Neutrophil (primary cell): ENCODE measurements around the gene IZUMO3.

Experiments
- H3K27ac ChIP-seq: fragments of 200-600 bp; sonication (generic); 2 replicates; pipeline ENCODE4 v1.5.1; 2016; ENCODE audit warnings: mild to moderate bottlenecking, moderate library complexity
- H3K27me3 ChIP-seq: fragments of 200-600 bp; sonication (generic); 2 replicates; pipeline ENCODE4 v1.6.0; 2016; ENCODE audit warnings: mild to moderate bottlenecking
- H3K36me3 ChIP-seq: fragments of 200-600 bp; sonication (generic); 2 replicates; pipeline ENCODE4 v1.5.1; 2017
- H3K4me1 ChIP-seq, 2 experiments: fragments of 200-600 bp in 1 of 2; sonication (generic) in 1 of 2; 1 replicate in 1 of 2; 2 replicates in 1 of 2; pipeline versions ENCODE4 v1.5.1 to v1.6.1; 2013 to 2016; ENCODE audit warnings: low read depth in 1 of 2, low read length in 1 of 2, mild to moderate bottlenecking in 1 of 2, moderate library complexity in 1 of 2; ENCODE audit not compliant: control insufficient read depth in 1 of 2, insufficient read depth in 1 of 2
- H3K4me3 ChIP-seq, 2 experiments: fragments of 200-600 bp in 1 of 2; sonication (generic) in 1 of 2; 1 replicate in 1 of 2; 2 replicates in 1 of 2; pipeline ENCODE4 v1.5.1; 2013 to 2016; ENCODE audit warnings: low read depth in 1 of 2, low read length in 1 of 2, mild to moderate bottlenecking in 1 of 2, moderate library complexity in 1 of 2
- H3K9me3 ChIP-seq: fragments of 200-600 bp; sonication (generic); 2 replicates; pipeline ENCODE4 v1.5.1; 2016
- CTCF ChIP-seq: fragments of 200-600 bp; sonication (generic); IDR thresholded peaks from 2 replicates; pipeline ENCODE4 v1.5.1; 2016; ENCODE audit warnings: antibody characterized with exemption

The IZUMO3 gene

DNA sequence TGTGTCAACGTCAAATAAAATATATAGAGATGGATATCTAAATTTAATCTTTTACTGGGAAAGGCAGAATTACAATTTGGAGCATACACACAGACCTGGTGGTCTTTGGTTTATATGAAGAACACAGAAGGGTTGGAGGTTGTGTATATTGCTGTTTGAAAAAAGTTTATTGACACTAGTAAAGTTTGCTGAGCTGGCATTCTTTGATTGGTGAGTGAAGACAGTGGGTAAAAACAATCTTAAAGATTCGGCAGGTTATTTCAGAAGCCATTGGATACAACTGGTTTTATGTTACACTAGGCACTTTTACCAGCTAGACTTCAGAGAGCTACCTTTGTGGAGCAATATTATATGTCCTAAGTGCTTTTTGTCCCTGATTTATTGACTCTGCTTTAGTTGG, 27.2 kb downstream of the IZUMO3 start:
- Histone ChIP-seq H3K9me3 (no peaks in the 10 kb centered on the region), H3K27me3 (no peaks in the 10 kb centered on the region), H3K36me3 (no peaks in the 10 kb centered on the region), H3K4me1 (no peaks in the 10 kb centered on the region), H3K4me3 (no peak overlapping the region), H3K27ac (no peak overlapping the region)
- no peak for TF ChIP-seq CTCF

DNA sequence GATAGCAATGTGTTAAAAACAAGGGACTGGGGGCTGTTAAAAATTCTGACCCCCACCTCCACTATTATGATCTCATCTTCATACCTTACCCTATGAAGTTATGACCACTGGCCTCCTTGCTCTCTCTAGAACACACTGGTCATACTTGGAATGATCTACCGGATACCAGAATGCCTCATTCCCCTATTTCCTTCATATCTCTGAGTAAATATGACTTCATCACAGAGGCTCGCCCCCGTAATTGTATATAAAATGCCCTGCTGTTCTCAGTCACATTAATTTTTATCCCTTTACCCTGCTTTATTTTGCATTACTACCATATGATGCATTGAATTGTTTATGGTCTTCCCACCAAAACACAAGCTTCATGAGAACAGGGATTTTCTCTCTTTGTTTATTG, 29.2 kb downstream of the IZUMO3 start:
- H3K4me3 ChIP-seq = no peak overlapping the region
- no peaks in the 10 kb centered on the region for H3K9me3 ChIP-seq
- no peaks in the 10 kb centered on the region for H3K36me3 ChIP-seq
- H3K27ac ChIP-seq = no peak overlapping the region
- H3K4me1 ChIP-seq = no peaks in the 10 kb centered on the region
- TF ChIP-seq CTCF = no peak
- no peaks in the 10 kb centered on the region for H3K27me3 ChIP-seq

DNA sequence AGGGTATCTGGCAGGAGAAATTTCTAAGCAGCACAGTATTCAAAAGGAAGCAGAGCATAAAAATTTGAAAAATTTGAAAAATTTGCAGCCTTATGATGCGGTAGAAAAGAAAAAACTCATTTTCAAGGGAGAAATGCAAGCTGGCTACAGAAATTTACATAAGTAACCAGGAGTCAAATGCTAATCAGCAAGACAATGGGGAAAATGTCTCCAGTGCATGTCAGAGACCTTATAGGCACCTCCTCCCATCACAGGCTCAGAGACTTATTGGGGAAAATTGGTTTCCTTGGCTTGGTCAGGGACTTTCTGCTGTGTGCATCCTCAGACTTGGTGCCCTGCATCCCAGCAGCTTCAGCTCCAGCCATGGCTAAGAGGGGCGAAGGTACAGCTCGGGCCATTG, 35.8 kb downstream of the IZUMO3 start:
- Histone ChIP-seq H3K4me1 (no peaks in the 10 kb centered on the region), H3K27me3 (no peaks in the 10 kb centered on the region)

DNA sequence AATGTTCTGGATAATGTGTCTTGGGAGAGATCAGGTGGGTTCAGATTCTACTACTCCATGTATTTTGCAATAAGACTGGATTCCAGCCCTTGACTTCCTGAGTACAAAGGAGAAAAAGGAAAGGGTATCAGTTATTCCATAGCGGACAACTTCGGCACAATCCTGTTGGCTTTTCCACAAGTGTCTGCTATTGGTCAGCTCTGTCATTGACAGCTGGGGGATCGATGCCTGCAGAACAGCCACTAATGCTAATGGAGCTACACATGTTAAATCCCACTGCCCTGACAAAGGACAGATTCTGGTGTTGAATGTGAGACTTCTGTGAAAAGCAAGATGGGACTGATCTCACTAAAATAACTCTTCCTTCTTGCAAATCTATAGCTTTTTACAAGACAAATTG, 41.2 kb downstream of the IZUMO3 start:
- H3K9me3 ChIP-seq = no peaks in the 10 kb centered on the region
- H3K27me3 ChIP-seq = no peaks in the 10 kb centered on the region
- no peaks in the 10 kb centered on the region for H3K4me1 ChIP-seq
- TF ChIP-seq CTCF = no peak
- no peaks in the 10 kb centered on the region for H3K36me3 ChIP-seq
- H3K27ac ChIP-seq = no peak overlapping the region
- H3K4me3 ChIP-seq = no peak overlapping the region

More for the DNA sequence above, 35.8 kb downstream of the IZUMO3 start:
- no peak for TF ChIP-seq CTCF
- H3K9me3 ChIP-seq = no peaks in the 10 kb centered on the region
- H3K27ac ChIP-seq = no peak overlapping the region
- no peaks in the 10 kb centered on the region for H3K36me3 ChIP-seq
- H3K4me3 ChIP-seq = no peak overlapping the region

- TF ChIP-seq CTCF = no peak
Observed at GRCh38 chr9:24502206-24502937, 43.3 kb downstream of the IZUMO3 start.

More at GRCh38 chr9:24502206-24502937, 43.3 kb downstream of the IZUMO3 start:
- Histone ChIP-seq H3K9me3 (no peaks in the 10 kb centered on the region), H3K27ac (no peak overlapping the region), H3K27me3 (no peaks in the 10 kb centered on the region), H3K4me1 (no peaks in the 10 kb centered on the region), H3K4me3 (no peak overlapping the region), H3K36me3 (no peaks in the 10 kb centered on the region)
